NCI-H446 treated with DMSO at 0.1 percent for 48 hours (cell line): ENCODE results near the gene COPS4.
"Not testable (repeated sequence)": the region's sequence is repeated elsewhere in the genome, so short reads cannot be mapped to it uniquely, and the experiment has no call there.

ENCODE experiments used
- DNase-seq: peaks from one replicate; lab custom pipeline; 2025; lab: John Stamatoyannopoulos, UW

Gene COPS4

GRCh38 chr4:83024233-83024632 is 10.8 kb upstream of the COPS4 start:
- DNase-seq, result no peak

GRCh38 chr4:83025563-83025962 is 9.4 kb upstream of the COPS4 start:
- DNase-seq, result no peak

- DNase-seq, result no peak
These were observed 6.0 kb upstream of the COPS4 start for GRCh38 chr4:83028976-83029375.

- no peak for DNase-seq
These were observed 5.3 kb upstream of the COPS4 start for GRCh38 chr4:83029688-83030087.

GRCh38 chr4:83036991-83037665 is 2.1 kb downstream of the COPS4 start:
- DNase-seq, result no peak

GRCh38 chr4:83040269-83040668 is 5.3 kb downstream of the COPS4 start:
- no peak for DNase-seq

- not testable (repeated sequence) for DNase-seq
These were observed 8.2 kb downstream of the COPS4 start for GRCh38 chr4:83043157-83043556.

GRCh38 chr4:83043801-83044407 is 8.9 kb downstream of the COPS4 start:
- no peak for DNase-seq

GRCh38 chr4:83046693-83047473 is 11.9 kb downstream of the COPS4 start:
- no peak for DNase-seq

GRCh38 chr4:83048781-83049180 is 13.8 kb downstream of the COPS4 start:
- DNase-seq, result not testable (repeated sequence)

- DNase-seq, result no peak
These were observed 19.9 kb downstream of the COPS4 start for GRCh38 chr4:83054928-83055327.

GRCh38 chr4:83062739-83063138 is 27.8 kb downstream of the COPS4 start:
- no peak for DNase-seq

GRCh38 chr4:83065266-83065665 is 30.3 kb downstream of the COPS4 start:
- DNase-seq, result no peak

- DNase-seq, result no peak
These were observed 32.2 kb downstream of the COPS4 start for GRCh38 chr4:83067058-83067639.

- no peak for DNase-seq
These were observed 36.1 kb downstream of the COPS4 start for GRCh38 chr4:83071116-83071515.

GRCh38 chr4:83074086-83074704 is 39.2 kb downstream of the COPS4 start:
- peak; percentile 51 for DNase-seq

GRCh38 chr4:83074783-83075182 is 39.8 kb downstream of the COPS4 start:
- DNase-seq, result not testable (repeated sequence)

GRCh38 chr4:83075311-83076095 is 40.5 kb downstream of the COPS4 start:
- peak; percentile 37 for DNase-seq

GRCh38 chr4:83080561-83080960 is 45.6 kb downstream of the COPS4 start:
- DNase-seq, result no peak

GRCh38 chr4:83082777-83083176 is 47.8 kb downstream of the COPS4 start:
- no peak for DNase-seq

GRCh38 chr4:83083925-83084475 is 49.0 kb downstream of the COPS4 start:
- no peak for DNase-seq
